ENCODE data around the gene DNAJC7. TPM values are rescaled to one million over a fixed set of nuclear protein-coding genes. Genes with fewer than 3 reads are reported as not detected.

Gene DNAJC7
- total and polyA plus RNA-seq, 12 donors, result 44.4 to 148 (median 81.1) TPM

DNA sequence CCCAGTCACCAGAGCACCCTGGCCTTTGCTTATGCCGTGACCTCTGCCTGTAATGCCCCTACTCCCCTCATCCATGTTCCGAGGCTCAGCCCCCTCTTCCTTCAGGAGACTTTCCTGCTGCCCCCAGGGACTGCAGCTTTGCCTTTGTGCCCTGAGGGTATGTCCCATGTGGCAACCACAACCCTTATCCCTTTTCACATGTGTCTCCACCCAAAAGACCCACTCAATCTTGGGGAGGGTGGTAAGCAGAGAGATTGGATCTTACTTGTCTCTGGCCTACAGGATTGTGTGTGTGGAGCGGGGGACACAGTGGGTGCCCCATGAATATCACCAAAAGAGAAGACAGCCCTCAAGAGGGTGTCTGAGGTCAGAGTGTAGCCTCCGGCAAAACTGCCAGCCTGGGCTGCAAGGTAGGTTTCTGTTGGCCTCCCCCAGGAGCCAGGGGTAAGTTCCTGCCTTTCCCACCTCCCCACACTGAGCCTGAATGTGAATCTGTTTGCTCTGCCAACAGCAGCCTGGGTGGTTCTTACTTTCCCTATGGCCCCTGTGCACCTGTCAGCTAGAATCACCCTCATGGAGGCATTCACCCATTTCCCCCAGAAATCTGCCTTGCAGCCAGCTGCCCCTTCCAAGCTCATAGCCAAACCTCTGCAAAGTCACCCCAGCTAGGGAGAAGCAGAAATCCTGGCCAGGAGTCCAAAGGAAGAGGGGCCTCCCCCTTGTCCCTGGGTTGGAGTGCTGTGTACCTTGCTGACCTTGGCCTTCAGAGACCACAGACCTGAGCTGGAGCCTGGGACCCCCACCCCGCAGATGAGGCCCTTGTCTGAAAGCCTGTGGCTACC, 44.6 kb upstream of the DNAJC7 start:
- no peak overlapping the region for H3K27ac ChIP-seq
- H3K4me3 ChIP-seq, result no peak overlapping the region
- WGBS, 4 donors, result 64 to 70% (median 67%) methylated on average over 5 of the region's 5 CpGs
- intact Hi-C loops (cut with DNase I), result no loop called here
- no peak for DNase-seq
- no peak for TF ChIP-seq POLR2A (IDR thresholded peaks at IDR 0.05)
- TF ChIP-seq, protein P1, sequence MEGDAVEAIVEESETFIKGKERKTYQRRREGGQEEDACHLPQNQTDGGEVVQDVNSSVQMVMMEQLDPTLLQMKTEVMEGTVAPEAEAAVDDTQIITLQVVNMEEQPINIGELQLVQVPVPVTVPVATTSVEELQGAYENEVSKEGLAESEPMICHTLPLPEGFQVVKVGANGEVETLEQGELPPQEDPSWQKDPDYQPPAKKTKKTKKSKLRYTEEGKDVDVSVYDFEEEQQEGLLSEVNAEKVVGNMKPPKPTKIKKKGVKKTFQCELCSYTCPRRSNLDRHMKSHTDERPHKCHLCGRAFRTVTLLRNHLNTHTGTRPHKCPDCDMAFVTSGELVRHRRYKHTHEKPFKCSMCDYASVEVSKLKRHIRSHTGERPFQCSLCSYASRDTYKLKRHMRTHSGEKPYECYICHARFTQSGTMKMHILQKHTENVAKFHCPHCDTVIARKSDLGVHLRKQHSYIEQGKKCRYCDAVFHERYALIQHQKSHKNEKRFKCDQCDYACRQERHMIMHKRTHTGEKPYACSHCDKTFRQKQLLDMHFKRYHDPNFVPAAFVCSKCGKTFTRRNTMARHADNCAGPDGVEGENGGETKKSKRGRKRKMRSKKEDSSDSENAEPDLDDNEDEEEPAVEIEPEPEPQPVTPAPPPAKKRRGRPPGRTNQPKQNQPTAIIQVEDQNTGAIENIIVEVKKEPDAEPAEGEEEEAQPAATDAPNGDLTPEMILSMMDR (IDR thresholded peaks at IDR 0.05), result no peak
- H3K36me3 ChIP-seq (replicated peaks in 1 of 2), result no peaks in the 10 kb centered on the region
- no peaks in the 10 kb centered on the region for H3K9me3 ChIP-seq (replicated peaks in 1 of 3)
- no peaks in the 10 kb centered on the region for H3K27me3 ChIP-seq
- no peaks in the 10 kb centered on the region for H3K4me1 ChIP-seq (replicated peaks in 1 of 2)

DNA sequence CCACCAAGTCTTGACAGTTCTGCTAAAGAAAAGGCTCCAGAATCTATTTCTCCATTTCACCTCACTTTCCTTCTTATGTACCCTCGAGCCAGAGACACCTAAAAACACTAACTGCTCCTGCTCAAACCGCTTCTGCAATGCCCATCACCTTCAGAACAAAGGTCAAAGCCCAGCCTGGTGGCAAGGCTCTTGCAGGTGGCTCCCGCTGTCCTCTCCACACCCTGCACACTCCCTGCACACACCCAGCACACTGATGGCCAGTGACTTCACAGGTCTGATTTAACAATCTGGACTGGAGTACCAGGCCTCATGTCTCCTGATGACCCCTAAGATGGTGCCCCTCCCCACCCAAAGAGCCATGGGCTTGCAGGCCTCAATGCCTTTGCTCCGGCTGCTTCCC, 43.0 kb upstream of the DNAJC7 start:
- H3K4me3 ChIP-seq, result no peak overlapping the region
- DNase-seq, result no peak
- H3K4me1 ChIP-seq (replicated peaks in 1 of 2), result no peaks in the 10 kb centered on the region
- intact Hi-C loops (cut with DNase I), result no loop called here
- H3K36me3 ChIP-seq (replicated peaks in 1 of 2), result no peaks in the 10 kb centered on the region
- WGBS, 4 donors, result 72 to 90% (median 85%) methylated on average over 4 of the region's 4 CpGs
- no peaks in the 10 kb centered on the region for H3K27me3 ChIP-seq
- no peak for TF ChIP-seq POLR2A (IDR thresholded peaks at IDR 0.05)
- TF ChIP-seq, protein P1 (IDR thresholded peaks at IDR 0.05), result no peak
- no peaks in the 10 kb centered on the region for H3K9me3 ChIP-seq (replicated peaks in 1 of 3)
- H3K27ac ChIP-seq, result no peak overlapping the region

DNA sequence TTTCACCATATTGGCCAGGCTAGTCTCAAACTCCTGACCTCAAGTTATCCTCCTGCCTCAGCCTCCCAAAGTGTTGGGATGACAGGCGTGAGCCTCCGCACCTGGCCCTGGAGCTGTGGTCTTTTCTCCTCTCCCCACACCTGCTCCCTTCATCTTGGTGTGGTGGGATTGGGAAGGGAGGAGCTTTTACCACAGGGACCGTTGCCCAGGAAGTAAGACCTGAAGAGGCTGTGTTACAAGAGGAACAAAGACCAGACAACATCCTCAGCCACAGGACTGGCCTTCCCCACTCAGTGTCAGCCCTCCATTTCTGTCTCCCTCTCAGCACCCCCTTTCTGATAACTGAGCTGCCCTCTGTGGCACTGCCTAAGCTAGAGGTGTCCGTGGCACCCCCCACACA, 42.6 kb upstream of the DNAJC7 start:
- Histone ChIP-seq H3K36me3 (replicated peaks in 1 of 2) (no peaks in the 10 kb centered on the region), H3K27ac (no peak overlapping the region), H3K9me3 (replicated peaks in 1 of 3) (no peaks in the 10 kb centered on the region), H3K4me3 (no peak overlapping the region), H3K4me1 (replicated peaks in 1 of 2) (no peaks in the 10 kb centered on the region), H3K27me3 (no peaks in the 10 kb centered on the region)
- intact Hi-C loops (cut with DNase I), result no loop called here
- WGBS, 4 donors, result 70 to 76% (median 73%) methylated on average over 4 of the region's 4 CpGs
- DNase-seq, result no peak
- TF ChIP-seq, protein P1 (IDR thresholded peaks at IDR 0.05), result no peak
- TF ChIP-seq POLR2A (IDR thresholded peaks at IDR 0.05), result no peak

DNA sequence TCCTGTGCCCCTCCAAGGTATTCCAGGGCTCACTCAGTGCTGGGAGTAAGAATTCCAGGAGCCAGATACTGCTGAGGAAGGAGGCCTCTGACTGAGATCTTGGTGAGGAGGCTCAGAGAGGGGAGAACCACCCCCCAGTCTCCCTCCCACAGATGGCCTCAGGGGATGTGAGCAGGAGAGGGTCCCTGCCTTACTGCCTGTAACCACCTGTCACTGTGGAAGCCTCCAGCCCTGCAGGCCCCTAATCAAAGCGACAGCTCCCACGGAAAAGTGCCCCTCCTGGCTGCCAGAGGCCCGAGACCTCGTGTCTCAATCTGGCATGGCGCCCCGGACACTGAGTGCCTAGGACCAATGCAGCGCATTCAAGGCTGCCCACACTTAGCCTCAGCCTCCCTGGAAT, 40.8 kb upstream of the DNAJC7 start:
- Histone ChIP-seq H3K9me3 (replicated peaks in 1 of 3) (no peaks in the 10 kb centered on the region), H3K27me3 (no peaks in the 10 kb centered on the region), H3K27ac (no peak overlapping the region), H3K36me3 (replicated peaks in 1 of 2) (no peaks in the 10 kb centered on the region), H3K4me3 (no peak overlapping the region), H3K4me1 (replicated peaks in 1 of 2) (no peaks in the 10 kb centered on the region)
- 60 to 67% (median 66%) methylated on average over 2 to 7 of the region's 7 CpGs; no CpG with 5 or more reads in 1 of the 4 donors for WGBS, 4 donors
- intact Hi-C loops (cut with DNase I), result no loop called here
- TF ChIP-seq, protein P1 (IDR thresholded peaks at IDR 0.05), result no peak
- TF ChIP-seq POLR2A (IDR thresholded peaks at IDR 0.05), result no peak
- no peak for DNase-seq

Measured in adrenal gland (tissue), 12 donors.